A673 (cell line): ENCODE results near the gene TMTC2. TPM values are rescaled to one million over a fixed set of nuclear protein-coding genes. Genes with fewer than 3 reads are reported as not detected.
A peak's percentile ranks its signal among the peaks of the same experiment; 100 is the strongest.

Experiments used
- BruUV-seq: library from RNA; stranded (reverse); fragments of 400-500 nt; replicated peaks from 2 replicates; lab custom pipeline; 2021; lab: Mats Ljungman, UMichigan
- CTCF ChIA-PET: fragments of 300-600 bp; sonication (Branson Sonifier 250); formaldehyde crosslinking; loops from one replicate; lab custom pipeline; 2022; ENCODE audit warnings: antibody characterized with exemption; lab: Charles Lee
- POLR2A ChIA-PET: fragments of 300-600 bp; sonication (Branson Sonifier 250); formaldehyde crosslinking; loops from one replicate; lab custom pipeline; 2022; ENCODE audit warnings: antibody characterized with exemption; ENCODE audit not compliant: low non-redundant PET; lab: Charles Lee
- DNase-seq: peaks from one replicate; pipeline ENCODE4 v3.0.0-alpha.2; 2015; ENCODE audit warnings: low spot score
- H3K27ac ChIP-seq: fragments of 200-600 bp; sonication (generic); 2 replicates; pipeline ENCODE4 v1.5.1; 2016; ENCODE audit warnings: mixed run types, low read depth, mild to moderate bottlenecking, mixed read lengths, antibody characterized with exemption, low read length; ENCODE audit not compliant: poor library complexity, severe bottlenecking
- H3K27me3 ChIP-seq: fragments of 200-600 bp; sonication (generic); replicated peaks from 2 replicates; pipeline ENCODE4 v1.6.1; 2017; ENCODE audit warnings: mixed run types, low read depth, mild to moderate bottlenecking, mixed read lengths, antibody characterized with exemption, low read length; ENCODE audit not compliant: insufficient read depth, poor library complexity
- H3K36me3 ChIP-seq: fragments of 200-600 bp; sonication (generic); 2 replicates; pipeline ENCODE4 v1.6.1; 2016; ENCODE audit warnings: mixed run types, mild to moderate bottlenecking, mixed read lengths, antibody characterized with exemption, low read length; ENCODE audit not compliant: insufficient read depth, poor library complexity, severe bottlenecking
- H3K4me1 ChIP-seq: fragments of 200-600 bp; sonication (generic); 2 replicates; pipeline ENCODE4 v1.6.1; 2017; ENCODE audit warnings: mixed run types, mild to moderate bottlenecking, mixed read lengths, antibody characterized with exemption, low read length; ENCODE audit not compliant: insufficient read depth, poor library complexity, severe bottlenecking
- H3K4me3 ChIP-seq: fragments of 200-600 bp; sonication (generic); 2 replicates; pipeline ENCODE4 v1.5.1; 2016; ENCODE audit warnings: low read depth, mixed run types, mild to moderate bottlenecking, mixed read lengths, low read length; ENCODE audit not compliant: poor library complexity, severe bottlenecking
- H3K9me3 ChIP-seq: fragments of 200-600 bp; sonication (generic); 2 replicates; pipeline ENCODE4 v1.6.1; 2016; ENCODE audit warnings: mixed run types, low read depth, mild to moderate bottlenecking, mixed read lengths, antibody characterized with exemption, low read length; ENCODE audit not compliant: poor library complexity, severe bottlenecking
- CTCF ChIP-seq: fragments of 300-800, 200-600 bp; sonication (generic); conservative IDR thresholded peaks from 2 replicates; pipeline ENCODE4 v1.5.1; 2017; ENCODE audit warnings: low read depth, mild to moderate bottlenecking, antibody characterized with exemption, low read length, moderate library complexity, mixed read lengths
- EZH2 ChIP-seq: fragments of 200-600 bp; sonication (generic); IDR thresholded peaks from 2 replicates; pipeline ENCODE4 v1.6.1; 2017; ENCODE audit warnings: borderline replicate concordance, low read depth, mild to moderate bottlenecking, mixed read lengths, antibody characterized with exemption, low read length; ENCODE audit not compliant: poor library complexity, severe bottlenecking
- intact Hi-C: fragments of 100-400 bp; cut with micrococcal nuclease; formaldehyde crosslinking; loops from one replicate; pipeline ENCODE4 v1.10.0; 2022; ENCODE audit not compliant: unreplicated experiment
- total RNA-seq: library from RNA; stranded (reverse); gene quantifications from 2 replicates; pipeline ENCODE4 v1.2.3, GENCODE V29; 2021

Gene TMTC2
- total RNA-seq, 1 experiment from 2014 or later = 3.3 TPM

- H3K27ac ChIP-seq = no peak overlapping the region
- POLR2A ChIA-PET = interaction anchor here (0.5 kb wide), 1 partner anchor 39 kb away, joined by 4 read pairs; no protein-coding TSS in a partner anchor
- no TSS peak for BruUV-seq
- DNase-seq = peak; percentile 73
- intact Hi-C loops = loop anchor here (10.0 kb wide), 1 partner anchor 199 kb away; the partner anchor contains the start of gene TMTC2
- no peaks in the 10 kb centered on the region for H3K27me3 ChIP-seq
- no peaks in the 10 kb centered on the region for H3K9me3 ChIP-seq
- no peaks in the 10 kb centered on the region for H3K36me3 ChIP-seq
- peaks cover 24% of the 10 kb centered on the region for H3K4me1 ChIP-seq
- TF ChIP-seq EZH2 = no peak
- no peak for TF ChIP-seq CTCF
- CTCF ChIA-PET = no interaction called here
- H3K4me3 ChIP-seq = no peak overlapping the region
Measured at GRCh38 chr12:82883394-82884355, 197.0 kb downstream of the TMTC2 start.

GRCh38 chr12:82886671-82887340 lies 200.1 kb downstream of the TMTC2 start:
- H3K27ac ChIP-seq = no peak overlapping the region
- H3K36me3 ChIP-seq = no peaks in the 10 kb centered on the region
- no peak overlapping the region for H3K4me3 ChIP-seq
- no TSS peak for BruUV-seq
- CTCF ChIA-PET = no interaction called here
- H3K27me3 ChIP-seq = no peaks in the 10 kb centered on the region
- H3K9me3 ChIP-seq = no peaks in the 10 kb centered on the region
- TF ChIP-seq EZH2 = no peak
- TF ChIP-seq CTCF = no peak
- POLR2A ChIA-PET = interaction anchor here (0.7 kb wide), 1 partner anchor 21 kb away, joined by 3 read pairs; no protein-coding TSS in a partner anchor
- intact Hi-C loops = loop anchor here (10.0 kb wide), 1 partner anchor 202 kb away; the partner anchor contains the start of gene TMTC2
- H3K4me1 ChIP-seq = peaks cover 13% of the 10 kb centered on the region
- DNase-seq = no peak

- no TSS peak for BruUV-seq
- POLR2A ChIA-PET = no interaction called here
- CTCF ChIA-PET = no interaction called here
- intact Hi-C loops = no loop called here
- Histone ChIP-seq H3K36me3 (no peaks in the 10 kb centered on the region), H3K27ac (no peak overlapping the region), H3K4me3 (no peak overlapping the region), H3K9me3 (no peaks in the 10 kb centered on the region), H3K27me3 (no peaks in the 10 kb centered on the region), H3K4me1 (no peaks in the 10 kb centered on the region)
- no peak for DNase-seq
- no peak for TF ChIP-seq CTCF
- no peak for TF ChIP-seq EZH2
Measured at GRCh38 chr12:82893896-82894295, 207.2 kb downstream of the TMTC2 start.
